ENCODE results near the gene TBX18.

Gene TBX18

GRCh38 chr6:84764332-84765049, at the start of gene TBX18:
Gene TBX18, minus strand, starts transcription at chr6:84764598. Its CDS starts 417 bp downstream, at chr6:84764181.
- H3K4me3 ChIP-seq (ENCODE audit: low read length): peak within 1 kb of the TSS; percentile 55
- DNase-seq (ENCODE audit: low read depth): peak; percentile 77
- TF ChIP-seq CTCF (conservative IDR thresholded peaks at IDR 0.05; ENCODE audit: low read depth, low read length): peak; percentile 5

GRCh38 chr6:84811351-84811750, 47.0 kb upstream of the TBX18 start:
- DNase-seq (ENCODE audit: low read depth): no peak
- TF ChIP-seq CTCF (conservative IDR thresholded peaks at IDR 0.05; ENCODE audit: low read depth, low read length): no peak
- no peak overlapping the region for H3K4me3 ChIP-seq (ENCODE audit: low read length)

- no peak overlapping the region for H3K4me3 ChIP-seq (ENCODE audit: low read length)
- no peak for DNase-seq (ENCODE audit: low read depth)
- no peak for TF ChIP-seq CTCF (conservative IDR thresholded peaks at IDR 0.05; ENCODE audit: low read depth, low read length)
These were observed 45.1 kb upstream of the TBX18 start for GRCh38 chr6:84809455-84809854.

- H3K4me3 ChIP-seq (ENCODE audit: low read length): no peak overlapping the region
- DNase-seq (ENCODE audit: low read depth): no peak
- no peak for TF ChIP-seq CTCF (conservative IDR thresholded peaks at IDR 0.05; ENCODE audit: low read depth, low read length)
These were observed 44.2 kb upstream of the TBX18 start for GRCh38 chr6:84808491-84809061.

GRCh38 chr6:84805145-84805544, 40.7 kb upstream of the TBX18 start:
- no peak for TF ChIP-seq CTCF (conservative IDR thresholded peaks at IDR 0.05; ENCODE audit: low read depth, low read length)
- DNase-seq (ENCODE audit: low read depth): no peak

GRCh38 chr6:84804720-84805119, 40.3 kb upstream of the TBX18 start:
- TF ChIP-seq CTCF (conservative IDR thresholded peaks at IDR 0.05; ENCODE audit: low read depth, low read length): no peak
- no peak for DNase-seq (ENCODE audit: low read depth)
- H3K4me3 ChIP-seq (ENCODE audit: low read length): no peak overlapping the region

More at GRCh38 chr6:84805145-84805544, 40.7 kb upstream of the TBX18 start:
- H3K4me3 ChIP-seq (ENCODE audit: low read length): no peak overlapping the region

- no peak overlapping the region for H3K4me3 ChIP-seq (ENCODE audit: low read length)
- TF ChIP-seq CTCF (conservative IDR thresholded peaks at IDR 0.05; ENCODE audit: low read depth, low read length): no peak
- no peak for DNase-seq (ENCODE audit: low read depth)
These were observed 36.9 kb upstream of the TBX18 start for GRCh38 chr6:84801250-84801649.

All from retinal pigment epithelial cell (primary cell).